NB4 (cell line): Measurements from ENCODE around the gene TMBIM6.

ENCODE experiments used
- CTCF ChIP-seq: IDR thresholded peaks from one replicate; pipeline ENCODE4 v1.5.1; 2012; ENCODE audit warnings: low read depth, low read length
- MYC ChIP-seq: IDR thresholded peaks from 2 replicates; pipeline ENCODE4 v1.6.1; 2011; ENCODE audit warnings: low read depth, low read length
- POLR2A ChIP-seq: IDR thresholded peaks from 2 replicates; pipeline ENCODE4 v1.6.1; 2011; ENCODE audit warnings: mild to moderate bottlenecking; ENCODE audit not compliant: insufficient read length; ENCODE audit errors: extremely low read depth

- no peak for TF ChIP-seq CTCF
- TF ChIP-seq POLR2A = no peak
- no peak for TF ChIP-seq MYC
Observed at GRCh38 chr12:49716553-49716952, 24.8 kb upstream of the TMBIM6 start.
